Activated naive CD4-positive, alpha-beta T cell treated with anti-CD3 and anti-CD28 coated beads, Interleukin-2, amount 50 U/mL, for 24 hours (primary cell): Measurements from ENCODE around the gene SH2D2A.
A peak's percentile ranks its signal among the peaks of the same experiment; 100 is the strongest.

Source experiments
- H3K27ac Mint-ChIP-seq: one replicate; pipeline ENCODE4 v1.8.0; 2021; ENCODE audit warnings: mild to moderate bottlenecking, mixed read lengths
- H3K27me3 Mint-ChIP-seq: one replicate; pipeline ENCODE4 v1.8.0; 2021; ENCODE audit warnings: mixed read lengths
- H3K36me3 Mint-ChIP-seq: one replicate; pipeline ENCODE4 v1.8.0; 2021; ENCODE audit warnings: mixed read lengths
- H3K4me1 Mint-ChIP-seq: one replicate; pipeline ENCODE4 v1.8.0; 2021; ENCODE audit warnings: mixed read lengths
- H3K4me3 Mint-ChIP-seq: one replicate; pipeline ENCODE4 v1.8.0; 2021; ENCODE audit warnings: mild to moderate bottlenecking, mixed read lengths
- H3K9me3 Mint-ChIP-seq: one replicate; pipeline ENCODE4 v1.8.0; 2021; ENCODE audit warnings: mixed read lengths

Gene SH2D2A

GRCh38 chr1:156814571-156815260, 1.9 kb downstream of the SH2D2A start:
- Mint-ChIP-seq H3K27ac (peak overlapping the region; percentile 100), H3K27me3 (no peaks in the 10 kb centered on the region), H3K4me1 (peaks cover 70% of the 10 kb centered on the region), H3K9me3 (no peaks in the 10 kb centered on the region), H3K36me3 (peaks cover 35% of the 10 kb centered on the region), H3K4me3 (peak overlapping the region; percentile 97)

- Mint-ChIP-seq H3K4me1 (peaks cover 70% of the 10 kb centered on the region), H3K36me3 (peaks cover 35% of the 10 kb centered on the region), H3K4me3 (peak overlapping the region; percentile 97), H3K9me3 (no peaks in the 10 kb centered on the region), H3K27me3 (no peaks in the 10 kb centered on the region), H3K27ac (peak overlapping the region; percentile 96)
Measured at GRCh38 chr1:156813750-156814570, 2.7 kb downstream of the SH2D2A start.

- Mint-ChIP-seq H3K27me3 (no peaks in the 10 kb centered on the region), H3K27ac (no peak overlapping the region), H3K4me3 (peak overlapping the region; percentile 97), H3K4me1 (peaks cover 72% of the 10 kb centered on the region), H3K9me3 (no peaks in the 10 kb centered on the region), H3K36me3 (peaks cover 35% of the 10 kb centered on the region)
Measured at GRCh38 chr1:156813298-156813697, 3.4 kb downstream of the SH2D2A start.

GRCh38 chr1:156812293-156812990, 4.2 kb downstream of the SH2D2A start:
- H3K27me3 Mint-ChIP-seq = no peaks in the 10 kb centered on the region
- H3K36me3 Mint-ChIP-seq = peaks cover 44% of the 10 kb centered on the region
- H3K27ac Mint-ChIP-seq = peak overlapping the region; percentile 82
- peak overlapping the region; percentile 97 for H3K4me3 Mint-ChIP-seq
- peaks cover 76% of the 10 kb centered on the region for H3K4me1 Mint-ChIP-seq
- H3K9me3 Mint-ChIP-seq = no peaks in the 10 kb centered on the region

- no peaks in the 10 kb centered on the region for H3K9me3 Mint-ChIP-seq
- H3K4me1 Mint-ChIP-seq = peaks cover 71% of the 10 kb centered on the region
- no peaks in the 10 kb centered on the region for H3K27me3 Mint-ChIP-seq
- H3K27ac Mint-ChIP-seq = peak overlapping the region; percentile 4
- H3K36me3 Mint-ChIP-seq = peaks cover 48% of the 10 kb centered on the region
- H3K4me3 Mint-ChIP-seq = peak overlapping the region; percentile 97
Measured at GRCh38 chr1:156811168-156811567, 5.5 kb downstream of the SH2D2A start.

GRCh38 chr1:156809711-156810366, 6.8 kb downstream of the SH2D2A start:
- peaks cover 58% of the 10 kb centered on the region for H3K4me1 Mint-ChIP-seq
- H3K27ac Mint-ChIP-seq = no peak overlapping the region

GRCh38 chr1:156809281-156809680, 7.4 kb downstream of the SH2D2A start:
- no peaks in the 10 kb centered on the region for H3K9me3 Mint-ChIP-seq
- H3K4me3 Mint-ChIP-seq = no peak overlapping the region
- no peaks in the 10 kb centered on the region for H3K27me3 Mint-ChIP-seq
- peaks cover 53% of the 10 kb centered on the region for H3K4me1 Mint-ChIP-seq
- H3K27ac Mint-ChIP-seq = no peak overlapping the region
- H3K36me3 Mint-ChIP-seq = peaks cover 41% of the 10 kb centered on the region

More at GRCh38 chr1:156809711-156810366, 6.8 kb downstream of the SH2D2A start:
- Mint-ChIP-seq H3K9me3 (no peaks in the 10 kb centered on the region), H3K4me3 (no peak overlapping the region), H3K27me3 (no peaks in the 10 kb centered on the region), H3K36me3 (peaks cover 44% of the 10 kb centered on the region)

GRCh38 chr1:156808186-156809030, 8.2 kb downstream of the SH2D2A start:
- Mint-ChIP-seq H3K36me3 (peaks cover 37% of the 10 kb centered on the region), H3K27ac (peak overlapping the region; percentile 60), H3K9me3 (no peaks in the 10 kb centered on the region), H3K27me3 (no peaks in the 10 kb centered on the region), H3K4me1 (peaks cover 50% of the 10 kb centered on the region), H3K4me3 (no peak overlapping the region)

GRCh38 chr1:156807627-156808026, 9.0 kb downstream of the SH2D2A start:
- Mint-ChIP-seq H3K27ac (peak overlapping the region; percentile 60), H3K4me3 (no peak overlapping the region), H3K4me1 (peaks cover 42% of the 10 kb centered on the region), H3K27me3 (no peaks in the 10 kb centered on the region), H3K36me3 (peaks cover 29% of the 10 kb centered on the region), H3K9me3 (no peaks in the 10 kb centered on the region)

GRCh38 chr1:156806512-156807440, 9.9 kb downstream of the SH2D2A start:
- Mint-ChIP-seq H3K27me3 (no peaks in the 10 kb centered on the region), H3K9me3 (no peaks in the 10 kb centered on the region), H3K36me3 (peaks cover 21% of the 10 kb centered on the region), H3K4me3 (no peak overlapping the region), H3K27ac (peak overlapping the region; percentile 5), H3K4me1 (peaks cover 37% of the 10 kb centered on the region)

GRCh38 chr1:156805766-156806511, 10.7 kb downstream of the SH2D2A start:
- Mint-ChIP-seq H3K27ac (peak overlapping the region; percentile 59), H3K36me3 (peaks cover 14% of the 10 kb centered on the region), H3K4me3 (no peak overlapping the region), H3K27me3 (no peaks in the 10 kb centered on the region), H3K4me1 (peaks cover 29% of the 10 kb centered on the region), H3K9me3 (no peaks in the 10 kb centered on the region)

GRCh38 chr1:156804572-156805243, 11.9 kb downstream of the SH2D2A start:
- H3K27ac Mint-ChIP-seq = no peak overlapping the region
- no peak overlapping the region for H3K4me3 Mint-ChIP-seq
- H3K27me3 Mint-ChIP-seq = no peaks in the 10 kb centered on the region
- peaks cover 13% of the 10 kb centered on the region for H3K36me3 Mint-ChIP-seq
- peaks cover 27% of the 10 kb centered on the region for H3K4me1 Mint-ChIP-seq
- no peaks in the 10 kb centered on the region for H3K9me3 Mint-ChIP-seq

- Mint-ChIP-seq H3K9me3 (no peaks in the 10 kb centered on the region), H3K27me3 (no peaks in the 10 kb centered on the region), H3K4me1 (peaks cover 27% of the 10 kb centered on the region), H3K27ac (no peak overlapping the region), H3K4me3 (no peak overlapping the region), H3K36me3 (peaks cover 13% of the 10 kb centered on the region)
Measured at GRCh38 chr1:156804026-156804425, 12.6 kb downstream of the SH2D2A start.
